Stimulated activated CD4-positive, alpha-beta T cell treated with anti-CD3 and anti-CD28 coated beads, Interleukin-4, amount 100 ng/mL, for 4 hours (primary cell): ENCODE measurements around the gene SGCD.

Source experiments
- DNase-seq, 2 experiments: peaks; one replicate each; pipeline ENCODE4 v3.0.0-alpha.2; 2020

SGCD gene

DNA sequence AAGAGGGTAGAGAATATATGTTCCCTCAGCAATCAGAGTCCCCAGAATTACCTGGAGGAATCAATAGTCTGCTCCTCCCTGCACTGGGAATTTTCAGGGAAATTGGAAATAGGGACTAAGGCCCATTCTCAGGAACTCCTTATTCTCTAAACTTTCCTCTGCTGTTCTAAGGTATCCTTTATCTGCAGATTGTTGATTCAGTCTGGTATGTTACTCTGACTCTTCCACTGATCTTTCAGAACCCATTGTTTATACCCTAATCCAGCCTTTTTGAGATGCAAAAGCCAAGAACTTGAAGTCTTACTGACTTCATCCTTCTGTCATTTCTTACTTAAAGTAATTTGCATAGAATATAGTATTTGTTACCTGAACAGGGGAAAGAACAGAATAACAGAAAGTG lies 379.7 kb downstream of the SGCD start:
- DNase-seq, result no peak

DNA sequence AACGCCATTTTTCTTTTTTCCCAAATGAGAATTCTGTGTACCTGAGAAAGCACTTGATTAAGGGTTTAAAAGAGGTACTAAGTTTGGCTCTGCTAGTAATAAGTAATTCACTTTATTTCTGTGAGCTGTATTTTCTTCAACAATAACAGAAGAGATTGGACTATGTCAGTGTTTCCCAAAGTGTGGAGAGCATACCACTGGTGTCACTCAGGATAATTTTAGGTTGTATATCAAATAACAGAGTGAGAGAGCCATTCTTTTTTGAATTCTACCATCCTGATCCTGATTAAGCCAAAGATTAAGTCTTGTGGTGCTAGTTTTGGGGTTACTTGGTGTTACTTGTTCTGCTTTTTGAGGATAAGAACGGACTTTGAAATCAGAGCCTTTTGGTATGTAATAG lies 380.8 kb downstream of the SGCD start:
- no peak for DNase-seq

DNA sequence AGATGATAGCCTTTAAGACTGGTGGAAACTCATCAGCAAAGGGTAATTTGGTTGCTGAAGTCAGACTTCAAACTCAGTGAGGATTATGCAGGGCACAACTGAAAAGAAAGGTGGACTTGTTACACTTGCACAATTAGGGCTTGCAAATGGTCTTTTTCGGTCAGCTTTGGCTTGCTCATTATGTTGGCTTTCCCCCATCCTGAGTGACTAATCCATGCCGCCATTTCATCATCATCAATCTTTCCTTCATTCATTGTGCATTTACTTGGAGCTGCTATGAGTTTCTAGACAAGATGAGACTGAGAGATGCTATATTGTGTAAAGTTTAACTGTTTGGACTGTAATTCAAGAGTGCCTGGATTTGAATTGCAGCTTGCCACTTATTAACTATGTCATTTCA lies 388.3 kb downstream of the SGCD start:
- DNase-seq, result no peak

DNA sequence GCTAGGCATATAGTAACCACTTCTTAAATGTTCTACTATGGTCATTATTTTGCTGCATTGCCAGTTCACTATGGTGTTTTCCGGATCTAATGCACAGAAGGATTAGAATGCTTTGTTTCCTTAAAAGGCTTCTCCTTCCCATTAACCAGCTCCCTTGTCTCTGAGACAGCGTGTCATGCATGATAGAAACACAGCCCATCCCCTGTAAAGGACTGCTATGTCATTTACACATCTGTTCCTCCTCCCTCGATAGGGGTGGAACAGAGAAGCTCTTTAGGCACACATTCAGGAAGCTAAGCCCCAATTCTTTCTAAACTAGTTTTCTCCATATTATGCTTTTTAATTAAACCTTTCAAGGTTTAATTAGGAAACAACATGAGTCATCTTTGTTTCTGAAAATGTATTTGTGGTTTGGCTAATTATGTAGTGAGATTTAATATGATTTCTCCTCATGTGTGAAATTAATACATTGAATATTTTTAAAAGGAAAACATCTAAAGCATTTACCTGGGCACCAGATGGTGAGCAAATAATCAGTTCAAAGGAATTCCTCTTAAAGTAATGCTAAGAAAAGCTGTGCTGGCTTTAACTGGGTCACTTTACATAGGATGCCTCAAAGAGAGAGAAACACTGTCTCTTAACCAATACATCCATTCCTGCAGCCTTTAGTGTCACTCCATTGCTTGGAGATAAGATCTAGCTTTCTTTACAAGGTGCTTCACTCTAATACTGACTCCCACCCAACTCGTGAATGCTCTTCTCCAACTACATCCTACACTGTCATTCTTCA lies 389.8 kb downstream of the SGCD start:
- no peak for DNase-seq

- no peak for DNase-seq
Measured at GRCh38 chr5:156718985-156719384, 392.0 kb downstream of the SGCD start.

- no peak for DNase-seq
Measured at GRCh38 chr5:156722358-156722757, 395.4 kb downstream of the SGCD start.

- DNase-seq, result no peak
Measured at GRCh38 chr5:156735477-156735876, 408.5 kb downstream of the SGCD start.

GRCh38 chr5:156741516-156741915 lies 414.6 kb downstream of the SGCD start:
- DNase-seq, result no peak

DNA sequence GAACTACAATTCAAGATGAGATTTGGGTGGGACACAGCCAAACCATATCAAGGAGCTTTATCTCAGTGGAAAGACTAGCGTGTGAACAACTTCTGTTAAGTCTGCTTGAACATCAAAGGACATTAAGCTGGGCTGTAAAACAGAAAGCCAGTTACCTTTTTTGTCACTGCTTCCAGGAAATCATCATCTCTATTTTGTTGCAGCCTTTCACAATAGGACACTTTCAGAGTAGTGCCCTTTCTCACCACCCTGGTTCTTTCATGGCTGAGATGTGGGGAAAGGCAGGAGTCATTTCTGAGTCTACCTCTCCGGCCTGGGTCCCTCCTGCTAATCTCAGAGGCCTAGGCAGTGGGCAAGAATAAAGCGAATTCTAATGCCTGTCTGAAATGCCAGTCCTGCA lies 426.9 kb downstream of the SGCD start:
- DNase-seq, result no peak

GRCh38 chr5:156755421-156756087 lies 428.6 kb downstream of the SGCD start:
- DNase-seq, result no peak

- no peak for DNase-seq
Measured at GRCh38 chr5:156758011-156758791, 431.2 kb downstream of the SGCD start.

GRCh38 chr5:156759156-156759555 lies 432.2 kb downstream of the SGCD start:
- DNase-seq, result no peak

DNA sequence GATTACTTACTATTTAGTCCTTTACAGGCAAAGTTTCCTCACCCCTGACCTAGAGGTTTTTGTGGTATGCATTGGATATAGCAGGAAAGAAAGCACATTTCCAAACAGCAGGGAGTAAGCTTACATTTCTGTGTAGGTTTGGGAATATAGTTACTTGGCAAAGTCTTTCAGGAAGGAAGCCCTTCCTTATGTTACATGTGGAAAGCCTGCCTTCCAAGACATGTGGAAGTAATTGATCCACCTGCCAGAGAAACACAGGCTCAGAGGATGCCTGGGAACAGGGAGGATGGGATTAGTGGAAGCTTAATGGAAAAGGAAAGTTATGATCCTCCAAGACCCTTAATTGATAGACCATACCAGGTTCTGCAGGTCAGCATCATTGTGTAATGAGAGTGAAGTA lies 435.8 kb downstream of the SGCD start:
- DNase-seq, result no peak

DNA sequence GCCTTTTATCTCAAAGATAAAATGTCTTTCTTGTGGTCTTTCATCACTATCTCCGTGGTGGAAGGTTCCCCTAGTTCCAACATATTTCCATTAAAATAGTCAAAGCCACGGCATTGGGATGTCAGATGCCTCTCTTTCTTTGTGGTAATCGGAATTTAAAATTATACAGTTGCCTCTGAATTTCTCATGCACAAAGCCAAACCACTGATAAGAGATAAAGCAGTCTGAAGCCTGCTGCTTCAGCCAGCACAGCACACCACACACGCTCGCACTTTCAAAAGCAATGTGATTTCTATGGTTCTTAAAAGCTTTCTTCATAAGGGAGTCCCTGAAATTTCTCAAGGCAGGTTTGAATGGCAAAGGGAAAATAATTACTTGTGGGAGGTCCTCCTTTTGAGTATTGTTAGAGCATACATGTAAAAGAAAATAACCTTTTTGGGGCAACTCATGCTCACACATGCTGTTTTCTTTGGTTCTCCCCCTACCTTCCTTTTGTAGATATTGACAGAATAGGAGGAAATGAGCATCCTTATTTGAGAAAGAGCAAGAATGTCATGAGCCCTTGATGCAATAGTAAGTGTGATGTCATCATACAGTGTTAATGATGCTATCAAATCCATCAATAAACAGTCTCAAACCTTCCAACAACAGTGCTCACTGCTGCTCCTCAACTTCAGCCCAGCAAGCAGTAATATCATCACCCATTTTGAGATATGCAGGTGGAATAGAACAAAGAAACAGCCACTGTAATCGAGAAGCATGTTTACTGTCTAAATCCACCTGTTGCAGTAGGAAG lies 437.4 kb downstream of the SGCD start:
- no peak for DNase-seq

DNA sequence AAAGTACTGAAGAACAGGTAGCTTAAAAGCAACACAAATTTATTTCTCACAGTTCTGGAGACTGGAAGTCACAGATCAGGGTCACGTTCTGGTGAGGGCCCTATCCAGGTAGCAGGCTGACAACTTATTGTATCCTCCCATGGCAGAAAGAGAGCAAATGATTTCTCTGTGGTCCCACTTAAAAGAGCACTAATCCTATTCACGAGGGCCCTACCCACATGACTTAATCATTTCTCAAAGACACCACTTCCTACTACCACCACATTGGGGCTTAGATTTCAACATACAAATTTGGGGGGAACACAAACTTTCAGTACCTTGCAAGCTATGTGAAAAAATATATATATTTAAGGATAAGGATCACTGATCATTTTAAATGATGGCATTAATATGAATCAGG lies 447.3 kb downstream of the SGCD start:
- DNase-seq, result no peak

DNA sequence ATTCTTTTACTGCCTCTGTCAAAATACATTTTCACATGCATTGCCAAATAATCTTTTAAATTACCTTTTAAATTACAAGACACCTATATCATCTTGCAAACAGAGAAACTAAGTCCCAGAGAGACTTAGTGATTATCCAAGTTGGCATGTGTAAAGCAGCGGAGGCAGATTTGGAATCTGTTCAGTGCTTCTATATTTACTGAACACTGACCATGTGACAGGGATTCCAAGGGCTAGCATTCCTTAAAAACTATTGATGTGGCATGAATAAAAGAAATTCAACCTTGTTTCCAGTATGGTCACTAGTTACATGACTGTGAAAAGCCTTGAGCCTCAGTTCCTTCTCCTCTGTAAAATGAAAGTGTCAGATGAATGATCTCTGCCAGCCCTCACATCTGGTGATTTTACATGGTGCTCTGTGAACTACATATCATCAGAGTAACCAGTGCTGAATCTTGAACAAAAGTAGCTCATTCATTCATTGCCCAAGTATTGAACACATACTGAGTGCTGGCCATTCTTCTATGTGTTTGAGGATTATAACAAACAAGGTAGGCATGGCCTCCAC lies 451.3 kb downstream of the SGCD start:
- no peak for DNase-seq

DNA sequence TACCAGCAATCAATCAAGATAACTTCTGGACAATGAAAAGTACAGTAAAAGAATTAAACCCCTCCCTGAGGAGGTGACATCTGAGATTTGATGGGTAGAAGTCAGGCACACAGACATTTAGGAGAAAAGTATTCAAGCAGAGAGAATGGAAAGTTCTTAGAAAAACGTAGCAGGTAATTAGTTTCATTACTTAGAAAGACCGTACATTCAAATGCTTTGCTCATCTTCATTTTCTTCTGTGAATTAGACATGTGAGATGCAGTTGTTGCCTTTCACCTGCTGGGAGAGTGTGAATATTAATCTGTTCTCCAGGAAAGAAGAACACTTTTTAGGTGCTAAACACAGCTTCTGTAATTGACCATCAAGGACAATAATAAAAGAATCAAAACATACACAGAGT lies 451.8 kb downstream of the SGCD start:
- no peak for DNase-seq

DNA sequence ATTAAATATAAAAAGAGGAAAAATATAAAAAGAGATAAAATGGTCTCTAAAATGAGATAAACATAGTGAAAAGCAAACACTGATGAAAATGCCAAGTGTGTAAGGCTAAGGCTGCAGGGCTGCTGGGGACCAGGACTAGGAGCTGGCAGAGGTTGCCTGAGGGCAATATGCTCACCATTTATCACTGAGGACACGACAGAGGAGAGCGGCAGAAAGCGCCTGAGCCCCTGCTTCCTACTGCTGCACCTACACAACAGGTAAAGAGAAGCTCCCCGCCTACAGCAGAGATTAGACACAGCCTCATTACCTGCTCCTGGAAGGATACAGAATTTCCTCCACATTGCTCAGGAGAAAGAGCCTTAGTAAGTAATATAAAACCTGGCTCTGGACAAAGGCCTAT lies 452.5 kb downstream of the SGCD start:
- no peak for DNase-seq

GRCh38 chr5:156783092-156783491 lies 456.1 kb downstream of the SGCD start:
- DNase-seq, result no peak

- no peak for DNase-seq
Measured at GRCh38 chr5:156794687-156795086, 467.7 kb downstream of the SGCD start.

DNA sequence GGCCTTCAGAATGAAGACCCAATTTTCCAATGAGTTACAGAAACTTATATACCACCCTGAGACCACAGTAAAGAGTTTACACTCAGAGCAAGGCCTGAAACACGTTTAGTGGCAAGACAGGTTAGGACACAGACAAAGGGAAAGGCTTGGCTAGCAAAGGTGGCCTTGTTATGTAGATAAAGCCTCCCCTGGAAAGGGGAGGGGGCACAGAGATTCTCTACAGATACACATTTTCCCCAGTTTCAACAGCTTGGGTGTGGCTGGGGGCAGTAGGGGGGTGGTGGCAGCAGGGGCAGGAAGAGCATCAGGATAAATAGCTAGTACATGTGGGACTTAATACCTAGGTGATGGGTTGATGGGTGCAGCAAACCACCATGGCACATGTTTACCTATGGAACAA lies 471.2 kb downstream of the SGCD start:
- DNase-seq, result no peak

DNA sequence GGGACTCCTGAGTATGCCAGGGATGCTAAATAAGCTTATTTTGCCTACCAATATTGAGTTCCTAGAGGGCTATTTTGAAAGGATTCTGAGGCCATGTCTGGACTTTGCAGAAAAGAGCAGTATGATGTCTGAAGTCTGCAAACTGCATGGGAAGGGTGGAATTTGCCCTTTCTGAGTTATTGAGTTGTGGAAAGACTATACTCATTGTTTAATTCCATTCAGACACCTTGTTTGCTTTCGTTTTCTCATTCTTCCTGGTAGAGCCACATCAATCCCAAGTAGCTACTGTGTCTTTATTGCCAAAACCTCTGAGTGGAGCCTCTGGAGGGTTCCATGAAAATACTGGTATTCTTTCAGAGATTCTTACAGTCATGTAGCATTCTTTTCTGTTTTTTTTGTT lies 472.2 kb downstream of the SGCD start:
- DNase-seq, result no peak

DNA sequence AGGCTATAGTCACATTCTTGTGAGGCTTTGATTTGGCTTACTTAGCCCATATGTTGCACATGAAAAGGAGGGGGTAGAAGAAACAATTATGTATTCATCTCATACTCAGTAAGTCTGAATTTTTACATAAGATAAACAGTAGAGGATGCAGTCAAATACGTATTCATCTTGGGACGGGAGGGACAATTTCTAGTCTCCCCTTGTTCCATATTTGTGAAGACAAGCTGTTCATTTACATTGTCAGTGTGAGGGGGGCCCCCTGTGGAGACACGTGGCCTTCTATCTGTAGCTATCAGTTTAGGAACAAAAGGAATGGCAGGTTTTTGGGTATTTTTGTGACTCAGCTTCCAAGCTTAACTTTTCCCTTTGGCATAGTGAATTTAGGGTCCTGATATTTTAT lies 474.0 kb downstream of the SGCD start:
- no peak for DNase-seq
